Activated T-helper 1 cell treated with Interleukin-2 at 50 U/mL for 16 hours (primary cell): ENCODE data around the gene TCP11L2.
"Not testable (repeated sequence)": the region's sequence is repeated elsewhere in the genome, so short reads cannot be mapped to it uniquely, and the experiment has no call there.

Source experiments
- DNase-seq: peaks from one replicate; pipeline ENCODE4 v3.0.0-alpha.2; 2020; ENCODE audit warnings: low read depth

Gene TCP11L2

GRCh38 chr12:106284358-106285105 lies 18.0 kb upstream of the TCP11L2 start:
- DNase-seq: no peak

DNA sequence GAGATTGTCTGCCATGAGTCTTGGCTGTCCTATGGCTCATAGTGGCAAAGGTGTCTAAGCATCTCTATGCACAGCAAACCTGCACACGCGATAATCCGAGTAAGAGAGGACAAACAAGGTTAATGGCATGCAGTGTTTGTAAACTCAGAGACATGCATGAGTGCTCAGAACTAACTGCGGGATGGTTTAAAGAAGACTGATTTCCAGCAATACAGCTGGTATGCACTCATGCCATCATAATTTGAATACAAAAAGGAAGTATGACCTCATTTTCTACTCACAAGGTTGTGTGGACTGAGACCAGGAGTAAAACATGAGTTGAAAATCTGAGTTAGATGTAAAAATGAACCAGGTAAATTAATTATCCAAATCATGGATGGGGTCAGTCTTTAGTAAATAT lies 16.6 kb upstream of the TCP11L2 start:
- DNase-seq: no peak

DNA sequence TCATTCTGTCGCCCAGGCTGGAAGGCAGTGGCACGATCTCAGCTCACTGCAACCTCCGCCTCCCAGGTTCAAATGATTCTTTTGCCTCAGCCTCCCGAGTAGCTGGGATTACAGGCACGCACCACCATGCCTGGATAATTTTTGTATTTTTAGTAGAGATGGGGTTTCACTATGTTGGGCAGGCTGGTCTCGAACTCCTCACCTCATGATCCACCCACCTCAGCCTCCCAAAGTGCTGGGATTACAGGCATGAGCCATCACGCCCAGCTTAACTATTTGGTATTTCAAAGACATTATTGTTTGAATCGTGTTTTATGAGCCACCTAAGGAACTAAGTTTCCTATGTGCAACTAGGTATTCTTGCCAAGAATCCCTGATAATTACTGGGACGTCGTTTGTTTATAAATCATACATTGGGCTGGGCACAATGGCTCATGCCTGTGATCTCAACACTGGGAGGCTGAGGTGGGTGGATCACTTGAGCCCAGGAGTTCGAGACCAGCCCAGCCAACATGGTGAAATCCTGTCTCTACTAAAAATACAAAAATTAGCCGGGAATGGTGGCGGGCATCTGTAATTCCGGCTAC lies 15.9 kb upstream of the TCP11L2 start:
- DNase-seq: not testable (repeated sequence)

GRCh38 chr12:106287364-106287763 lies 15.2 kb upstream of the TCP11L2 start:
- DNase-seq: no peak

GRCh38 chr12:106288101-106288493 lies 14.4 kb upstream of the TCP11L2 start:
- no peak for DNase-seq

DNA sequence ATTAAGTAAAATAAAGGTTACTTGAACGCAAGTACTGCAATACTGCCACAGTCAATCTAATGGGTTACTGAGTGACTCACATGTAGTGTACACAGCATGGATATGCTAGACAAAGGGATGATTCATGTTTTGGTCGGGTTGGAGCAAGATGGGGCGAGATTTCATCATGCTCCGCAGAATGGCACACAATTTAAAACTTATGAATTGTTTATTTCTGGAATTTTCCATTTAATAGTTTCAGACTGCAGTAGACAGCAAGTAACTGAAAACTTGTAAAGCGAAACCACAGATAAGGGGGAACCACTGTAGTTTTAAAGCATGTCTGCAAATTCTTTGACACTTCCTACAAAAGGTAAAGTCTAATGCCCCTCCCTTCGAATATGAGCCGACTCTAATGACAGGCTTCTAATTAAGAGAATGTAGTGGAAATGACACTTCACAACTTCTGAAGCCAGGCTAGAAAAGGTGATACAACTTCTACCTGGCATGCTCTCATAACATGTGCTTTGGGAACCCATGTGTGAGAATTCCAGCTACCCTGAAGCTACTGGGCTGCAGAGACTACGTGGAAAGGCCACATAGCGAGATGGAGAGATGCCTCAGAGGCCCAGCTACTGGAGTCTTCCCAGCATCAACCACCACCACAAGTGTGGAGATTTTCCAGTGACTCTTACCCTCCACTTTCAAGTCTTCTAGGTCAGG lies 13.9 kb upstream of the TCP11L2 start:
- DNase-seq: no peak

- DNase-seq: no peak
Observed at GRCh38 chr12:106289196-106289681, 13.3 kb upstream of the TCP11L2 start.

DNA sequence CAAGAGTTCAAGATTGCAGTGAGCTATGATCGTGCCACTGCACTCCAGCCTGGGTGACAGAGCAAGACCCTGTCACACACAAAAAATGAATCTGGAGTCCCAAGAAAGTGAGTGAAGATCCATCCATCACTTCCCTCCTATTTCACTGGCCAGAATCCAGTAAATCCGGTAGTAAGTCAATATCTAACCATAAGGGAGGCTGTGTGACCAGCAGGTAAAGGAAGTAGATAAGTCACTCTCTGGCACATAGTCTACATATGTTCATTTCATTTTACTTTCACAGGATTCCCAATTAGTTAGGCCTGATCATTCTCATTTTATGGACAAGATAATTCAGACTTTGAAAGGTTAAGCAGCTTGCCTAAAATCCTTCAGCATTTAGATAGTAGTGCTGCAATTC lies 11.9 kb upstream of the TCP11L2 start:
- no peak for DNase-seq

- DNase-seq: no peak
Observed at GRCh38 chr12:106291342-106291741, 11.2 kb upstream of the TCP11L2 start.

DNA sequence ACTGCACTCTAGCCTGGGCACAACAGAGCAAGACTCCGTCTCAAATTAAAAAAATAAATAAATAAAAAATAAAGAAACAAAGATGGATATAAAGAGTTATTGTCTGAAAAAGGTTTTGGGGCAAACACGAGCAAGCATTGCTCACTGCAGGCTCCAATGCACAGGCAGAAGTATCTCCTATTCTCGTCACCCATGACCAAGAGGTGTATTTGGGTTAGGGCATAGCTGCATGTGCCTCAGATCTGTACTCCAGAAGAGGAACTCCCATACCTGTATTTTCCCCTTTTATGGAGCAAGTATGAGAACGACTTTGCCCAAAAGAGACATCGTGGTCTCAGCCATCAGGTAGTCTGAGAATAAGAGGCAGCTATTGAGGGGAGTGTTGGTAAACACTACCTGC lies 10.2 kb upstream of the TCP11L2 start:
- no peak for DNase-seq

DNA sequence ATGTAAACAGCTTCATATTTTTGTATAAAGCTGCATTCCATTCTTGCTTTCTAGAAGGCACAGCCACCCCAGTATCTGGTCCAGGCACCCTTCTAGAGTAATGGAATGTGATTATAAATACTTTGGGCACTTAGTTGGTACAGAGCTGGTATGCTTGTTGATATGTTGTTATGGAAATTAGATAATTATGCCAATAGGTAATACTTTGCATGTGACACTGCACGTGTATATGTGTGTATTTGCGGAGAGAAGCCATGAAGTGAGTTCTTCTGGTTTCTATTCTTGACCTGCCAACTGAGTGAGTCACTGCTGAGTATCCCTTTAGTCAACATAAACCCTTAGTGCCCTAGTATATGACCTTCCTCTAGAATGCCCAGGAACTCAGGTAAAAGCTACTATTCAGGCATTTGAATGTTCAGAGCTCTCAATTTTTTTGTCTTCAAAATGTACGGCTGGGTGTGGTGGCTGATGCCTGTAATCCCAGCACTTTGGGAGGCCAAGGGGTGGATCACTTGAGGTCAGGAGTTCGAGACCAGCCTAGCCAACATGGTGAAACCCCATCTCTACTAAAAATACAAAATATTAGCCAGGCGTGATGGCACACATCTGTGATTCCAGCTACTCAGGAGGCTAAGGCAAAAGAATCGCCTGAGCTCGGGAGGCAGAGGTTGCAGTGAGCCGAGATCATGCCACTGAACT lies 6.2 kb upstream of the TCP11L2 start:
- DNase-seq: no peak

DNA sequence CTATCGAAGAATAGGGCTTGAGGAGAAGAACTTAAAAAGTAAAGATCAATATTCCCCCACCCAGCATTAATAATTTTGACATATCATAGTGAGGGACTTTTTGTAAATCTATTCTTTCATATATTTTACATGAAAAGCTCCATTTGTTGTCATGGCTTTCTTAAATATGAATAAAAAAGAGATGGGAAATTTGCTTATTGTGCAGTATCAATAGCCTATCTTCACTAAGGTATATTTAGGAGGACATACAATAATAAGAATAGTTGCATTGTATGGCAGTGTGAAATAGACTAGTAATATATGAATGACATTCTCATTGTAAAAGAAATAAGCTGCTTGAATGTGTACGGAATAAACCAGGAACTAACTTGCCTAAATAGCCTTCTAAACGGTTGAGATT lies 5.5 kb upstream of the TCP11L2 start:
- no peak for DNase-seq

- DNase-seq: no peak
Observed at GRCh38 chr12:106297681-106298080, 4.9 kb upstream of the TCP11L2 start.

- DNase-seq: no peak
Observed at GRCh38 chr12:106299202-106299774, 3.2 kb upstream of the TCP11L2 start.

DNA sequence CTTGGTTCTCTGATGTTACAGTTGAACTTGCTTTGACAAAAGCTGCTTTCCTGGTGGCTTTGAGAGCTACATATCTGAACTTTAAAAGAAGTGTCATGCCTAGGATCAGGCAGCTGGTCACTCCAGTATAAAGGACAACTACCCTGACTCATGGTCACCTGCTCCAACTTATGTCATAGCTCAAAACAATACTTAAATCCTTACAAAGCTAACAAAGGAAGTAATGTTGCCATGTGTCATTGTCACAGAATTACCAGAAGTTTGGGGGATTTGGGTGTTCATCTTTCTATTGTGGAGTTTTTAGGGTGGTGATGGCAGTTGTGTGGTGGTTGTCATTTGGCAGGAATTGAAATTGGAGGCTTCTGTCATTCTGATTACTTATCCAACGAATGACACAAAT lies 1.8 kb upstream of the TCP11L2 start:
- DNase-seq: no peak

DNA sequence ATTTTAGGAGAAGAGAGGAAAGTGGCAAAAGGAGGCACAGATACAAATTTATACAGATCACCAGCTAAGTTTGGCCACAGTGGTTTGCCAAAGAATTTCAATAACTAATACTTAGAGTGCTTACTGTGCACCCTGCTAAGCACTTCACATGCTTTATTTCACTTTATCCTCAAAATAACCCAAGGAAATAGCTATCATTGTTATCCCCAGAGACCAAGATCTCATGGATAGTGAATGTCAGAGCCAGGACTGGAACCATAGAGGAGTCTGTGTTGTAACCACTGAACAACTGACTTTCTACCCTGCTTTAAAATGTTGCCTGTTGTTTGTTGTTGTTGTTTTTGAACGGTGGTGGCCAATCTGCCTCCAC lies 1.3 kb upstream of the TCP11L2 start:
- no peak for DNase-seq

GRCh38 chr12:106301611-106302321 lies 767 bp upstream of the TCP11L2 start:
- peak; percentile 67 for DNase-seq

DNA sequence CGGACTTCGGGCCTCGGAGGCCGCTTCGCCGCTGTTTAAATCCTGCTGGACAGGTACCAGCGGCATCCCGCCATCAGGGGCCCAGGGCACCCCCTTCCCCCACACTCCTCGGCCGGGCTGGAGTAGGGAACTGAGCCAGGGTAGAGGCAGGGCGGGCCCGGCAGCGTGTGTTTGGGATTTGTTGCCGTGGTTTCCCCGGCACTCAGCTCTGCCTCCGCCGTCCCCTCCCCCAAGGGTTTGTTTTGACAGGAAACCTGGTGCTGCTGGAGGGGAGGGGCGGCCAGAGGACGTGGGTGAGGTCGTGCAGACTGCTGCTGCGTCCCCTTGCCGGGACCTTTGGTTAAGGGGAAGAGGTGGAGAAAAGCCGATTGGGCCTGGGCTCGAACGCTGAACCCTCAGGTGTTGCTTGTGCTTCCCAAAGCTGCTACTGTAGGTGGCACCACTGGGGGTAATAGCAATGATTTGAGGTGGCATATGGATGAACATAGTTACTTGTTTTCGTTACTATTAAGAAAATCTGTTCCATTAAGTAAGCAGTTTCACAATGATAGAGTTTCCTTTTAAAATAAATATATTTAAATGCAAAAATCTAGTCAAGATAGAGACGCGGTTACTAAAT lies 778 bp downstream of the TCP11L2 start:
- DNase-seq: peak; percentile 87

DNA sequence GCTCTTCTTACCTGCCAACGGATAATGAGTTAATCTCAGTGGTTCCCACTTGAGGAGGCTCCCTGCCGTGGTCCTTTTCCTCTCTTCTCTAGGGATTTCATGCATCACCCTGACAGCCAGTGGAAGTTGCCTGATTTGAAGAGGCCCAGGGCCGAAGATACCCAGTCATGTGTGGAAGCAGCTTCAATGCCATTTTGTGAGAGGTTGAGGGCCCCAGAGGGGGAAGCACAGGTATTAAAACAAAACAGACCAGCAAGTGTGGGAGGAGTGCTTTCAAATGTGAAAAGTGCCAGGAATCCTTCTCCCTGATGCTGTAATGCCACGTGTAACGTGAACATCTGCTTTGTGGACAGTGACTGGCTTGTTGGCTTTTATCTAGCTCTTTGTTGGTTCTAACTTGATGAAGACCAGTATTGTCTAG lies 1.5 kb downstream of the TCP11L2 start:
- DNase-seq: no peak

DNA sequence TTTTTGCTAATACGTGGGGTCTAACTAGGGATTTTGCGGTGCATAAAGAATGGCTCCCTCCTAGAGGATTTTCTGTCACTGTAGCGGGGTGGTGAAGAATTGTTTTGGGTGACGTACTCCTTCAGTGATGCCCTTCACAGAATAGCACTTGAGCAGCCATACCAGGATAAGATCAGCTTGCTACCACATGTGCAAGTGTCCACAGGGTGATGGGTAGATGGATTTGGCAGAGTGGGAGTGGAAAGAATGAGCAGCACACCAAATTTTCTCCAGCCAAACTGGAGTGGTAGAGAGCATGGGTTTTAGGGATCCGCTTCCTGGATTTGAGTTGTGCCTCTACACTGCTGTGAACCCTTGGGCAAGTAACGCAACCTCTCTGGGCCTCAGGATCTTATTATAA lies 2.3 kb downstream of the TCP11L2 start:
- no peak for DNase-seq

DNA sequence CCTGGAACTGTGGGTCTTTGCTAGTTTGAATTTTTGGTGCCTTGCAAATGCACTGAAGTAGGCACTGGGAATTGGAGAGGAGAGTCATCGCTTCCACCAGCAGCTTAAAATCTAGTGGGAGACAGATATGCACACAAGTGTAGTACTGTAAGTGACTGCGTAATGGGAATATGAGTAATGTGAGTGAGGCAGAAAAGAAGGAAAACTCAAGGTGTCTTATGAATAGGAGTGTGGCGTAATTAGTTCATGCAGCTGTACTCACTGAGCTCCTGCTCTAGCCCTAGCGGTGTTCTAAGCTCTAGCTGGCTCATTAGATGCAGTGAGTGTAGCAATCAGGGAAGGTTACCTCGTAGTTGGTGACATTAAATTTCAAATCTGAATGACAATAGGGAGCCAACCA lies 2.8 kb downstream of the TCP11L2 start:
- no peak for DNase-seq
